ENCODE data around the gene DNAH1. TPM values are rescaled to one million over a fixed set of nuclear protein-coding genes. Genes with fewer than 3 reads are reported as not detected.

The DNAH1 gene
- total and polyA plus RNA-seq, 2 of the 4 experiments (the other 2 are of a cell fraction), result 2.0 to 4.0 TPM

DNA sequence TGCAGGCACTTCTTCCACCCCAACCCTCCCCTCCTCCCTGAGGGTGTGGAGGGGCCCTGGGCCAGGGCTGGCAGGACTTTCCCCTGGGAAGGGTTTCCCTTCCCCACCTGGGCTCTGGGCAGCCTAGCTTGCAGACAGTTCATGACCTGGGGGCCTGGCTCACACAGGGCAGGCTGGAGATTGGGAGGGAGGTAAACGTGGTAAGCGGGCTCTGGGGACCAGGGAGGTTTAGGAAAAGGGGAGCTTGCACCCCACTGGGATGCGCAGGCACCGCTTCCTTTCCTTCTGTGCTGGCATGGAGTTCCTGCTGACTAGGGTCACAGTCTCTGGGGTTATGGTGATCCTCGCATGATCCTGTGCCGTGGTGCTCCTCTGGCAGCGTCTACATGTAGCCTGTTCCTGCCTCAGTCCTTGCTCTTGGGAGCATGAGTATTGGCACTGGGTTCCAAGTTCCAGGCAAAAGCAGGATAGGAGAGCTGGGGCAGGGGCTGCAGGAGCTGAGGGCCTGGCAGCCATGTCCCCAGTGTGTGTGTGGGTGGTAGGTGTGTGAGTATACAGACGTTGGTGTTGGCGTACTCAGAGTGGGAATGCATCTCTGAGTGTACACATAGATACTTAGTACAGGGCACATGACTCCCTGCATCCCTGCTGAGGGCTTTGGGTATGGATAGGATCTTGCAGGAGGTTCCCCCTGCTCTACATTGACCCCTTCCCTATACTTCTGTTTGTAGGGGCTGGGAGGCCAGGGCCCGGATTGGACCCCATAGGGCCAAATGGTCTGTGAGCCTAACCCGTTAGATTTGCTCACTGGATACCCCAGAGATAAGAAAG, 21.6 kb upstream of the DNAH1 start:
- H3K27ac ChIP-seq (ENCODE audit: insufficient read depth, low read length), result no peak overlapping the region
- peaks cover 14% of the 10 kb centered on the region; the same call in 1 of the 2 replicates for H3K36me3 ChIP-seq (ENCODE audit: control insufficient read depth, insufficient read depth, low read length)
- H3K27me3 ChIP-seq (ENCODE audit: control insufficient read depth, insufficient read depth, low read length), result no peaks in the 10 kb centered on the region; the same call in 1 of the 2 replicates
- no peak overlapping the region for H3K4me3 ChIP-seq (ENCODE audit: insufficient read depth, low read depth, low read length)
- no peak overlapping the region for H2BK15ac ChIP-seq (ENCODE audit: low read depth, low read length)
- no peak overlapping the region for H2BK5ac ChIP-seq (ENCODE audit: low read depth, low read length, poor library complexity, severe bottlenecking)
- no peak overlapping the region for H3K9ac ChIP-seq (ENCODE audit: low read depth, low read length)
- no peak overlapping the region for H3K4me2 ChIP-seq (ENCODE audit: low read depth, low read length)
- no peak overlapping the region for H2AK5ac ChIP-seq (ENCODE audit: low read depth, low read length)
- no peak for TF ChIP-seq CHD1 (IDR thresholded peaks at IDR 0.05; ENCODE audit: low read depth, low read length)
- no peak for TF ChIP-seq RAD21 (IDR thresholded peaks at IDR 0.05; ENCODE audit: low read length)
- no peak for TF ChIP-seq CEBPB (IDR thresholded peaks at IDR 0.05; ENCODE audit: low read depth, low read length)
- TF ChIP-seq NFE2L2 (IDR thresholded peaks at IDR 0.05; ENCODE audit: low read depth, low read length), result no peak
- TF ChIP-seq, protein P1, sequence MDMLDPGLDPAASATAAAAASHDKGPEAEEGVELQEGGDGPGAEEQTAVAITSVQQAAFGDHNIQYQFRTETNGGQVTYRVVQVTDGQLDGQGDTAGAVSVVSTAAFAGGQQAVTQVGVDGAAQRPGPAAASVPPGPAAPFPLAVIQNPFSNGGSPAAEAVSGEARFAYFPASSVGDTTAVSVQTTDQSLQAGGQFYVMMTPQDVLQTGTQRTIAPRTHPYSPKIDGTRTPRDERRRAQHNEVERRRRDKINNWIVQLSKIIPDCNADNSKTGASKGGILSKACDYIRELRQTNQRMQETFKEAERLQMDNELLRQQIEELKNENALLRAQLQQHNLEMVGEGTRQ (IDR thresholded peaks at IDR 0.05; ENCODE audit: low read depth, low read length), result no peak
- TF ChIP-seq, protein P2, sequence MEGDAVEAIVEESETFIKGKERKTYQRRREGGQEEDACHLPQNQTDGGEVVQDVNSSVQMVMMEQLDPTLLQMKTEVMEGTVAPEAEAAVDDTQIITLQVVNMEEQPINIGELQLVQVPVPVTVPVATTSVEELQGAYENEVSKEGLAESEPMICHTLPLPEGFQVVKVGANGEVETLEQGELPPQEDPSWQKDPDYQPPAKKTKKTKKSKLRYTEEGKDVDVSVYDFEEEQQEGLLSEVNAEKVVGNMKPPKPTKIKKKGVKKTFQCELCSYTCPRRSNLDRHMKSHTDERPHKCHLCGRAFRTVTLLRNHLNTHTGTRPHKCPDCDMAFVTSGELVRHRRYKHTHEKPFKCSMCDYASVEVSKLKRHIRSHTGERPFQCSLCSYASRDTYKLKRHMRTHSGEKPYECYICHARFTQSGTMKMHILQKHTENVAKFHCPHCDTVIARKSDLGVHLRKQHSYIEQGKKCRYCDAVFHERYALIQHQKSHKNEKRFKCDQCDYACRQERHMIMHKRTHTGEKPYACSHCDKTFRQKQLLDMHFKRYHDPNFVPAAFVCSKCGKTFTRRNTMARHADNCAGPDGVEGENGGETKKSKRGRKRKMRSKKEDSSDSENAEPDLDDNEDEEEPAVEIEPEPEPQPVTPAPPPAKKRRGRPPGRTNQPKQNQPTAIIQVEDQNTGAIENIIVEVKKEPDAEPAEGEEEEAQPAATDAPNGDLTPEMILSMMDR (conservative IDR thresholded peaks at IDR 0.05; ENCODE audit: low read depth, low read length), result no peak
- TF ChIP-seq FOS (IDR thresholded peaks at IDR 0.05; ENCODE audit: low read depth, low read length), result no peak
- TF ChIP-seq POLR2A (IDR thresholded peaks at IDR 0.05; ENCODE audit: low read depth, low read length), result no peak
- no peak for TF ChIP-seq RCOR1 (IDR thresholded peaks at IDR 0.05; ENCODE audit: insufficient replicate concordance, low read length)
- intact Hi-C loops (cut with micrococcal nuclease) (loop anchor here (5.0 kb wide), 1 partner anchor 93 kb away; no protein-coding TSS in a partner anchor), dilution Hi-C loops (cut with HindIII; ENCODE audit: low sequenced_read_pairs, unreplicated experiment) (no loop called here), in situ Hi-C loops (cut with MboI; ENCODE audit: low sequenced_read_pairs) (loop anchor here (5.0 kb wide), 1 partner anchor 48 kb away; no protein-coding TSS in a partner anchor)
- CTCF ChIA-PET, result no interaction called here
- ATAC-seq (ENCODE audit: low read depth) (no peak), DNase-seq (no peak)
- no peak overlapping the region for H2BK120ac ChIP-seq (ENCODE audit: low read depth, low read length)
- no peak overlapping the region for H4K91ac ChIP-seq (ENCODE audit: insufficient read depth, low read depth, low read length)
- no peaks in the 10 kb centered on the region for H3K9me3 ChIP-seq (ENCODE audit: control insufficient read depth, insufficient read depth, low read length)
- no peak overlapping the region for H3K18ac ChIP-seq (ENCODE audit: low read depth, low read length)
- POLR2A ChIA-PET (ENCODE audit: unreplicated experiment), result interaction anchor here (0.6 kb wide), 1 partner anchor 118 kb away, joined by 6 read pairs; no protein-coding TSS in a partner anchor
- 97% methylated on average over 3 of the region's 11 CpGs; no CpG with 5 or more reads in 1 of the 2 experiments for WGBS, 2 experiments (ENCODE audit: extremely low coverage in 2 of 2, insufficient read length in 1 of 2)
- H4K20me1 ChIP-seq (ENCODE audit: insufficient read depth, low read length), result no peaks in the 10 kb centered on the region
- no peaks in the 10 kb centered on the region for H3K9me1 ChIP-seq (ENCODE audit: insufficient read depth, low read length)
- no peak overlapping the region for H3K4ac ChIP-seq (ENCODE audit: low read depth, low read length)
- H3K79me1 ChIP-seq (ENCODE audit: low read depth in 1 of 2, low read length in 2 of 2), result peaks cover 0 to 2% of the 10 kb centered on the region in 2 experiments; a peak in 2 of 4 replicates
- no peak overlapping the region for H4K8ac ChIP-seq (ENCODE audit: low read depth in 2 of 2, low read length in 2 of 2)
- no peak overlapping the region for H3K23ac ChIP-seq (ENCODE audit: low read depth, low read length)
- H4K5ac ChIP-seq (ENCODE audit: low read depth, low read length), result no peak overlapping the region
- H2AFZ ChIP-seq (replicated peaks; ENCODE audit: low read length, poor library complexity), result no peak overlapping the region
- BruUV-seq (replicated peaks), result no TSS peak
- H3K14ac ChIP-seq (replicated peaks; ENCODE audit: low read depth, low read length), result no peak overlapping the region
- no peak overlapping the region for H2AK9ac ChIP-seq (replicated peaks; ENCODE audit: low read depth, low read length, poor library complexity)
- H2BK20ac ChIP-seq (ENCODE audit: low read depth, low read length), result no peak overlapping the region
- no peak overlapping the region for H3K56ac ChIP-seq (ENCODE audit: extremely low read depth, insufficient read depth, low read length)
- peaks cover 3% of the 10 kb centered on the region; the same call in 1 of the 2 replicates for H3K4me1 ChIP-seq (ENCODE audit: control insufficient read depth, insufficient read depth, low read length)
